ENCODE measurements around the gene CORIN. TPM values are rescaled to one million over a fixed set of nuclear protein-coding genes. Genes with fewer than 3 reads are reported as not detected.

CORIN gene
- total and polyA plus RNA-seq, 2 of the 4 experiments (the other 2 are of a cell fraction): 20.3 to 24.7 TPM

- WGBS, 2 experiments (ENCODE audit: extremely low coverage in 2 of 2, insufficient read length in 1 of 2): no CpG with 5 or more reads among the region's 3 CpGs
- Histone ChIP-seq H2BK20ac (ENCODE audit: low read depth, low read length) (no peak overlapping the region), H3K36me3 (ENCODE audit: control insufficient read depth, insufficient read depth, low read length) (no peaks in the 10 kb centered on the region), H3K23ac (ENCODE audit: low read depth, low read length) (no peak overlapping the region), H3K56ac (ENCODE audit: extremely low read depth, insufficient read depth, low read length) (no peak overlapping the region), H3K9ac (ENCODE audit: low read depth, low read length) (no peak overlapping the region), H3K9me3 (ENCODE audit: control insufficient read depth, insufficient read depth, low read length) (no peaks in the 10 kb centered on the region), H4K91ac (ENCODE audit: insufficient read depth, low read depth, low read length) (no peak overlapping the region), H2AK9ac (replicated peaks; ENCODE audit: low read depth, low read length, poor library complexity) (no peak overlapping the region), H3K14ac (replicated peaks; ENCODE audit: low read depth, low read length) (no peak overlapping the region), H3K27me3 (ENCODE audit: control insufficient read depth, insufficient read depth, low read length) (peaks cover 10% of the 10 kb centered on the region), H3K9me1 (ENCODE audit: insufficient read depth, low read length) (no peaks in the 10 kb centered on the region), H3K4ac (ENCODE audit: low read depth, low read length) (no peak overlapping the region), H2BK5ac (ENCODE audit: low read depth, low read length, poor library complexity, severe bottlenecking) (no peak overlapping the region), H3K18ac (ENCODE audit: low read depth, low read length) (no peak overlapping the region), H2BK15ac (ENCODE audit: low read depth, low read length) (no peak overlapping the region), H3K4me2 (ENCODE audit: low read depth, low read length) (no peak overlapping the region), H2AK5ac (ENCODE audit: low read depth, low read length) (no peak overlapping the region), H3K4me3 (ENCODE audit: insufficient read depth, low read depth, low read length) (no peak overlapping the region), H4K5ac (ENCODE audit: low read depth, low read length) (no peak overlapping the region), H3K27ac (ENCODE audit: insufficient read depth, low read length) (no peak overlapping the region), H3K79me1 (ENCODE audit: low read depth in 1 of 2, low read length in 2 of 2) (no peaks in the 10 kb centered on the region), H3K4me1 (ENCODE audit: control insufficient read depth, insufficient read depth, low read length) (no peaks in the 10 kb centered on the region), H2AFZ (replicated peaks; ENCODE audit: low read length, poor library complexity) (no peak overlapping the region), H2BK120ac (ENCODE audit: low read depth, low read length) (no peak overlapping the region), H4K8ac (ENCODE audit: low read depth in 2 of 2, low read length in 2 of 2) (no peak overlapping the region), H4K20me1 (ENCODE audit: insufficient read depth, low read length) (no peaks in the 10 kb centered on the region)
- ChIA-PET POLR2A (ENCODE audit: unreplicated experiment) (no interaction called here), CTCF (interaction anchor here (1.2 kb wide), 1 partner anchor 17 kb away, joined by 3 read pairs; no protein-coding TSS in a partner anchor)
- in situ Hi-C loops (cut with MboI; ENCODE audit: low sequenced_read_pairs) (no loop called here), dilution Hi-C loops (cut with HindIII; ENCODE audit: low sequenced_read_pairs, unreplicated experiment) (no loop called here), intact Hi-C loops (cut with micrococcal nuclease) (no loop called here)
- no peak for ATAC-seq (ENCODE audit: low read depth)
- BruUV-seq (replicated peaks): no TSS peak
- TF ChIP-seq NFE2L2 (IDR thresholded peaks at IDR 0.05; ENCODE audit: low read depth, low read length) (no peak), BHLHE40 (IDR thresholded peaks at IDR 0.05; ENCODE audit: low read depth, low read length) (no peak), RAD21 (IDR thresholded peaks at IDR 0.05; ENCODE audit: low read length) (no peak), SMC3 (IDR thresholded peaks at IDR 0.05; ENCODE audit: low read depth, low read length) (no peak), CHD1 (IDR thresholded peaks at IDR 0.05; ENCODE audit: low read depth, low read length) (no peak), CTCF (conservative IDR thresholded peaks at IDR 0.05; ENCODE audit: low read depth, low read length) (no peak), RCOR1 (IDR thresholded peaks at IDR 0.05; ENCODE audit: insufficient replicate concordance, low read length) (no peak), ELK1 (IDR thresholded peaks at IDR 0.05; ENCODE audit: borderline replicate concordance, low read depth, low read length) (no peak), FOS (IDR thresholded peaks at IDR 0.05; ENCODE audit: low read depth, low read length) (no peak), RFX5 (IDR thresholded peaks at IDR 0.05; ENCODE audit: low read depth, low read length) (no peak), USF2 (IDR thresholded peaks at IDR 0.05; ENCODE audit: low read depth, low read length) (no peak)
- no peak for DNase-seq
Measured at GRCh38 chr4:47651231-47651630, 186.6 kb downstream of the CORIN start.
